Thymus (tissue), 11 donors: ENCODE data around the gene NLRP1. TPM values are rescaled to one million over a fixed set of nuclear protein-coding genes. Genes with fewer than 3 reads are reported as not detected.

Experiments used
- DNase-seq, 9 donors: peaks; one replicate each; pipeline ENCODE4 v3.0.0-alpha.2; 2013; ENCODE audit warnings: low spot score in 9 of 9, low read depth in 6 of 9, missing footprints in 1 of 9
- H3K27ac ChIP-seq, 2 donors: one replicate each; pipeline ENCODE4 v1.5.1; 2013; ENCODE audit warnings: control low read depth in 1 of 2, low read depth in 1 of 2, low read length in 1 of 2, mild to moderate bottlenecking in 1 of 2, moderate library complexity in 1 of 2
- H3K27me3 ChIP-seq, 2 donors: one replicate each; pipeline ENCODE4 v1.5.1; 2013; ENCODE audit warnings: low read length in 1 of 2; ENCODE audit not compliant: control insufficient read depth in 2 of 2, insufficient read depth in 1 of 2
- H3K36me3 ChIP-seq, 2 donors: one replicate each; pipeline ENCODE4 v1.5.1; 2013; ENCODE audit warnings: low read length in 1 of 2, mild to moderate bottlenecking in 1 of 2, moderate library complexity in 1 of 2; ENCODE audit not compliant: control insufficient read depth in 2 of 2, insufficient read depth in 2 of 2
- H3K4me1 ChIP-seq, 2 donors: one replicate each; pipeline ENCODE4 v1.5.1; 2013; ENCODE audit warnings: low read length in 2 of 2; ENCODE audit not compliant: control insufficient read depth in 2 of 2, insufficient read depth in 2 of 2
- H3K4me3 ChIP-seq, 2 donors: one replicate each; pipeline ENCODE4 v1.5.1; 2013; ENCODE audit warnings: low read length in 2 of 2, control low read depth in 1 of 2, mild to moderate bottlenecking in 1 of 2
- H3K9me3 ChIP-seq, 2 donors: one replicate each; pipeline ENCODE4 v1.5.1; 2013; ENCODE audit warnings: low read length in 1 of 2, mild to moderate bottlenecking in 1 of 2; ENCODE audit not compliant: control insufficient read depth in 2 of 2, insufficient read depth in 1 of 2
- WGBS: extraction: QIAGEN DNeasy Blood & Tissue Kit; methylation state at CpG from one replicate; pipeline ENCODE4 v1.1.7; 2013; 5-methylcytosine and 5-hydroxymethylcytosine counted together
- polyA plus RNA-seq: library from polyadenylated mRNA; stranded (reverse); fragments of 200-250 nt; gene quantifications from one replicate; pipeline ENCODE4 v1.2.3, GENCODE V29; 2013
- total RNA-seq: library from RNA; stranded (reverse); fragments of 120-200 nt; gene quantifications from one replicate; pipeline ENCODE4 v1.2.4, GENCODE V29; 2013
- donor health status: healthy.

The NLRP1 gene
- total and polyA plus RNA-seq, 2 donors, result 32.2 to 102 TPM

GRCh38 chr17:5619088-5619740 lies 34.9 kb upstream of the NLRP1 start:
- H3K9me3 ChIP-seq, result no peaks in the 10 kb centered on the region
- DNase-seq, result no peak
- H3K27me3 ChIP-seq, result peaks cover 0 to 4% of the 10 kb centered on the region in 2 donors
- 82% methylated on average over 20 of the region's 20 CpGs for WGBS
- no peak overlapping the region for H3K27ac ChIP-seq
- H3K4me3 ChIP-seq, result no peak overlapping the region
- H3K4me1 ChIP-seq, result no peaks in the 10 kb centered on the region
- H3K36me3 ChIP-seq, result no peaks in the 10 kb centered on the region

GRCh38 chr17:5618476-5618875 lies 34.2 kb upstream of the NLRP1 start:
- peaks cover 0 to 4% of the 10 kb centered on the region in 2 donors for H3K27me3 ChIP-seq
- no peak for DNase-seq
- no peaks in the 10 kb centered on the region for H3K36me3 ChIP-seq
- no peaks in the 10 kb centered on the region for H3K9me3 ChIP-seq
- no peaks in the 10 kb centered on the region for H3K4me1 ChIP-seq
- no peak overlapping the region for H3K4me3 ChIP-seq
- H3K27ac ChIP-seq, result no peak overlapping the region
- 91% methylated on average over 2 of the region's 2 CpGs for WGBS

- H3K4me1 ChIP-seq, result no peaks in the 10 kb centered on the region
- peaks cover 0 to 4% of the 10 kb centered on the region in 2 donors for H3K27me3 ChIP-seq
- H3K4me3 ChIP-seq, result no peak overlapping the region
- no peak overlapping the region for H3K27ac ChIP-seq
- H3K9me3 ChIP-seq, result no peaks in the 10 kb centered on the region
- no peak for DNase-seq
- 96% methylated on average over 2 of the region's 2 CpGs for WGBS
- H3K36me3 ChIP-seq, result no peaks in the 10 kb centered on the region
Measured at GRCh38 chr17:5615476-5615875, 31.2 kb upstream of the NLRP1 start.

GRCh38 chr17:5610956-5611355 lies 26.6 kb upstream of the NLRP1 start:
- no peak overlapping the region for H3K4me3 ChIP-seq
- H3K36me3 ChIP-seq, result no peaks in the 10 kb centered on the region
- H3K4me1 ChIP-seq, result no peaks in the 10 kb centered on the region
- no peaks in the 10 kb centered on the region for H3K27me3 ChIP-seq
- H3K27ac ChIP-seq, result no peak overlapping the region
- H3K9me3 ChIP-seq, result no peaks in the 10 kb centered on the region
- DNase-seq, result no peak
- WGBS, result 16% methylated on average over 6 of the region's 6 CpGs

GRCh38 chr17:5608399-5609112 lies 24.2 kb upstream of the NLRP1 start:
- H3K9me3 ChIP-seq, result no peaks in the 10 kb centered on the region
- no peak overlapping the region for H3K4me3 ChIP-seq
- no peak for DNase-seq
- no peaks in the 10 kb centered on the region for H3K36me3 ChIP-seq
- H3K27ac ChIP-seq, result no peak overlapping the region
- no peaks in the 10 kb centered on the region for H3K27me3 ChIP-seq
- no peaks in the 10 kb centered on the region for H3K4me1 ChIP-seq
- 92% methylated on average over 12 of the region's 12 CpGs for WGBS

GRCh38 chr17:5607946-5608345 lies 23.6 kb upstream of the NLRP1 start:
- Histone ChIP-seq H3K4me1 (no peaks in the 10 kb centered on the region), H3K36me3 (no peaks in the 10 kb centered on the region), H3K27me3 (no peaks in the 10 kb centered on the region), H3K4me3 (no peak overlapping the region), H3K9me3 (no peaks in the 10 kb centered on the region), H3K27ac (no peak overlapping the region)
- DNase-seq, result no peak
- 75% methylated on average over 3 of the region's 3 CpGs for WGBS

- no peaks in the 10 kb centered on the region for H3K9me3 ChIP-seq
- H3K36me3 ChIP-seq, result no peaks in the 10 kb centered on the region
- no peaks in the 10 kb centered on the region for H3K27me3 ChIP-seq
- no peak for DNase-seq
- H3K4me3 ChIP-seq, result no peak overlapping the region
- no peak overlapping the region for H3K27ac ChIP-seq
- no peaks in the 10 kb centered on the region for H3K4me1 ChIP-seq
- WGBS, result 63% methylated on average over 4 of the region's 4 CpGs
Measured at GRCh38 chr17:5605452-5605851, 21.1 kb upstream of the NLRP1 start.

- no peak for DNase-seq
- peaks cover 0 to 4% of the 10 kb centered on the region in 2 donors for H3K27me3 ChIP-seq
Measured at GRCh38 chr17:5600041-5600440, 15.7 kb upstream of the NLRP1 start.

GRCh38 chr17:5598457-5598856 lies 14.1 kb upstream of the NLRP1 start:
- Histone ChIP-seq H3K36me3 (no peaks in the 10 kb centered on the region), H3K27ac (no peak overlapping the region), H3K4me1 (no peaks in the 10 kb centered on the region), H3K9me3 (no peaks in the 10 kb centered on the region), H3K4me3 (no peak overlapping the region), H3K27me3 (peaks cover 0 to 9% of the 10 kb centered on the region in 2 donors)
- no peak for DNase-seq
- 58% methylated on average over 6 of the region's 6 CpGs for WGBS

More at GRCh38 chr17:5600041-5600440, 15.7 kb upstream of the NLRP1 start:
- Histone ChIP-seq H3K9me3 (no peaks in the 10 kb centered on the region), H3K4me1 (no peaks in the 10 kb centered on the region), H3K4me3 (no peak overlapping the region), H3K27ac (no peak overlapping the region), H3K36me3 (no peaks in the 10 kb centered on the region)
